ENCODE data around the gene PARD3B.

DNA sequence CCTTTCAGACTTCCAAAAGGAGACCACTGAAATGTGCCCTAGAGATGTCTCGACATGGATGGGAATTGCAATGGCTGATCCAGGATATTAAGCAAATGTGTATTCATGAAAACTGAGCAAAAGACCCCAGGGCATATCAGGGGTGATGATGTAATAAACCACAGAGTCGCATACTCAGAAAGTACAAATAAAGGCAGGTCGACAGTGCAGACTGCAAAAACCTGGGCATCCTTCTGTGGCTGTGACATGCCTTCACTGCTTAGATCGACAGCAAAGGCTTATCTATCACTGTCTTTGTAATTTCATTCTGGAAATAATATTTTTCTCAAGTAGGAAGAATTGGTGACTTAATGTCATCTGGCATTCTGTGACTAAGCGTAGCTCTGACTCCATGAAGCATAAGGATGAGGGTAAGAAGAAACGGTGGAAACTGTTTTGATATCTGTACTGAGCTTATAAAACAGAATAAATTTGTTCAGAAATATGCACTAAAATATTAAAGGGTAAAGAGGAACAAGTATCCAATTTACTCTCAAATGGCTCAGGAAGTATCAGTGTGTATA is 1021.4 kb downstream of the PARD3B start:
- TF ChIP-seq, protein P1, sequence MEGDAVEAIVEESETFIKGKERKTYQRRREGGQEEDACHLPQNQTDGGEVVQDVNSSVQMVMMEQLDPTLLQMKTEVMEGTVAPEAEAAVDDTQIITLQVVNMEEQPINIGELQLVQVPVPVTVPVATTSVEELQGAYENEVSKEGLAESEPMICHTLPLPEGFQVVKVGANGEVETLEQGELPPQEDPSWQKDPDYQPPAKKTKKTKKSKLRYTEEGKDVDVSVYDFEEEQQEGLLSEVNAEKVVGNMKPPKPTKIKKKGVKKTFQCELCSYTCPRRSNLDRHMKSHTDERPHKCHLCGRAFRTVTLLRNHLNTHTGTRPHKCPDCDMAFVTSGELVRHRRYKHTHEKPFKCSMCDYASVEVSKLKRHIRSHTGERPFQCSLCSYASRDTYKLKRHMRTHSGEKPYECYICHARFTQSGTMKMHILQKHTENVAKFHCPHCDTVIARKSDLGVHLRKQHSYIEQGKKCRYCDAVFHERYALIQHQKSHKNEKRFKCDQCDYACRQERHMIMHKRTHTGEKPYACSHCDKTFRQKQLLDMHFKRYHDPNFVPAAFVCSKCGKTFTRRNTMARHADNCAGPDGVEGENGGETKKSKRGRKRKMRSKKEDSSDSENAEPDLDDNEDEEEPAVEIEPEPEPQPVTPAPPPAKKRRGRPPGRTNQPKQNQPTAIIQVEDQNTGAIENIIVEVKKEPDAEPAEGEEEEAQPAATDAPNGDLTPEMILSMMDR (IDR thresholded peaks at IDR 0.05) = no peak
- no peak for TF ChIP-seq POLR2A (IDR thresholded peaks at IDR 0.05)

Data from transverse colon (tissue), 3 donors.